MM.1S (cell line): Measurements from ENCODE around the gene GH1.
"Not testable (repeated sequence)": the region's sequence is repeated elsewhere in the genome, so short reads cannot be mapped to it uniquely, and the experiment has no call there.

Experiments
- CTCF ChIP-seq: fragments of 300-600 bp; sonication (generic); IDR thresholded peaks from 2 replicates; pipeline ENCODE4 v1.5.1; 2016; ENCODE audit warnings: antibody characterized with exemption, low read length, mixed read lengths
- EZH2 ChIP-seq: fragments of 300-600 bp; sonication (generic); optimal IDR thresholded peaks from 2 replicates; pipeline ENCODE3; 2017; ENCODE audit warnings: low read depth, mild to moderate bottlenecking, antibody characterized with exemption, low read length, mixed read lengths
- EZH2phosphoT487 ChIP-seq: fragments of 300-600 bp; sonication (generic); IDR thresholded peaks from 2 replicates; pipeline ENCODE4 v1.6.1; 2018; ENCODE audit warnings: antibody characterized with exemption, low read length

GRCh38 chr17:63870292-63870665, 48.4 kb downstream of the GH1 start:
- not testable (repeated sequence) for TF ChIP-seq EZH2, EZH2phosphoT487, CTCF
